Adipose tissue (tissue), 3 donors: ENCODE measurements around the gene EGFL6. TPM values are rescaled to one million over a fixed set of nuclear protein-coding genes. Genes with fewer than 3 reads are reported as not detected.
"Not testable (repeated sequence)": the region's sequence is repeated elsewhere in the genome, so short reads cannot be mapped to it uniquely, and the experiment has no call there.

Experiments
- H3K27ac ChIP-seq: one replicate; pipeline ENCODE4 v1.5.1; 2013; ENCODE audit warnings: low read depth, low read length
- WGBS, 3 donors: extraction: QIAGEN DNeasy Blood & Tissue Kit; methylation state at CpG; one replicate each; pipeline ENCODE4 v1.1.7; 2013; 5-methylcytosine and 5-hydroxymethylcytosine counted together
- polyA plus RNA-seq, 3 donors: library from polyadenylated mRNA; stranded (reverse); fragments of 200-250 nt; gene quantifications; one replicate each; pipeline ENCODE4 v1.2.3, GENCODE V29; 2013
- donor health status: healthy with polysubstance abuse.
- donor health status: Bipolar disorder and iron deficiency.
- donor health status: healthy.

Gene EGFL6
- polyA plus RNA-seq, 3 donors = 0.06 to 3.3 (median 1.2) TPM

- no peak overlapping the region for H3K27ac ChIP-seq
- WGBS, 3 donors = 35 to 45% (median 43%) methylated on average over 3 of the region's 3 CpGs
These were observed 76.8 kb downstream of the EGFL6 start for GRCh38 chrX:13646154-13646549.

- WGBS, 3 donors = 25 to 50% (median 32%) methylated on average over 8 of the region's 8 CpGs
These were observed 78.4 kb downstream of the EGFL6 start for GRCh38 chrX:13647709-13648212.

GRCh38 chrX:13648336-13648735 lies 78.9 kb downstream of the EGFL6 start:
- H3K27ac ChIP-seq = not testable (repeated sequence)
- WGBS, 3 donors = 63 to 95% (median 80%) methylated on average over 2 of the region's 2 CpGs

More at GRCh38 chrX:13647709-13648212, 78.4 kb downstream of the EGFL6 start:
- no peak overlapping the region for H3K27ac ChIP-seq

- WGBS, 3 donors = 58 to 67% (median 58%) methylated on average over 5 of the region's 5 CpGs
- no peak overlapping the region for H3K27ac ChIP-seq
These were observed 80.4 kb downstream of the EGFL6 start for GRCh38 chrX:13649838-13650237.

- 92 to 100% (median 100%) methylated on average over 1 of the region's 1 CpG for WGBS, 3 donors
- no peak overlapping the region for H3K27ac ChIP-seq
These were observed 80.9 kb downstream of the EGFL6 start for GRCh38 chrX:13650318-13650717.

GRCh38 chrX:13651150-13651549 lies 81.7 kb downstream of the EGFL6 start:
- WGBS, 3 donors = 58 to 94% (median 79%) methylated on average over 3 of the region's 3 CpGs
- H3K27ac ChIP-seq = no peak overlapping the region

GRCh38 chrX:13652287-13652793 lies 82.9 kb downstream of the EGFL6 start:
- 26 to 32% (median 29%) methylated on average over 7 of the region's 7 CpGs for WGBS, 3 donors
- no peak overlapping the region for H3K27ac ChIP-seq

- WGBS, 3 donors = 0 to 3% (median 0%) methylated on average over 43 to 54 of the region's 54 CpGs
- H3K27ac ChIP-seq = peak within 1 kb of the TSS; percentile 19
These were observed 83.7 kb downstream of the EGFL6 start, which contains the start of gene TCEANC for GRCh38 chrX:13652850-13653693. Gene TCEANC, plus strand, starts transcription at chrX:13653141. Its CDS starts 9,368 bp downstream, at chrX:13662509.

- H3K27ac ChIP-seq = no peak overlapping the region
These were observed 84.7 kb downstream of the EGFL6 start for GRCh38 chrX:13654116-13654515.

- no peak overlapping the region for H3K27ac ChIP-seq
- WGBS, 3 donors = 79 to 91% (median 80%) methylated on average over 3 of the region's 3 CpGs
These were observed 86.3 kb downstream of the EGFL6 start for GRCh38 chrX:13655674-13656073.

GRCh38 chrX:13658602-13659001 lies 89.2 kb downstream of the EGFL6 start:
- no peak overlapping the region for H3K27ac ChIP-seq
- WGBS, 3 donors = 4 to 23% (median 7%) methylated on average over 2 of the region's 2 CpGs

GRCh38 chrX:13659063-13659462 lies 89.7 kb downstream of the EGFL6 start:
- WGBS, 3 donors = 26 to 42% (median 40%) methylated on average over 6 of the region's 6 CpGs

GRCh38 chrX:13661735-13662288 lies 92.4 kb downstream of the EGFL6 start:
- 64 to 76% (median 71%) methylated on average over 6 of the region's 6 CpGs for whole genome bisulfite sequencing, 3 donors
- no peak overlapping the region for H3K27ac ChIP-seq

More at GRCh38 chrX:13659063-13659462, 89.7 kb downstream of the EGFL6 start:
- no peak overlapping the region for H3K27ac ChIP-seq

- H3K27ac ChIP-seq = no peak overlapping the region
- 50 to 72% (median 61%) methylated on average over 6 of the region's 6 CpGs for WGBS, 3 donors
These were observed 93.0 kb downstream of the EGFL6 start for GRCh38 chrX:13662355-13662791.

GRCh38 chrX:13664020-13664419 lies 94.6 kb downstream of the EGFL6 start:
- no peak overlapping the region for H3K27ac ChIP-seq
- 58 to 90% (median 88%) methylated on average over 3 of the region's 3 CpGs for WGBS, 3 donors

GRCh38 chrX:13666836-13667235 lies 97.4 kb downstream of the EGFL6 start:
- WGBS, 3 donors = 53 to 77% (median 74%) methylated on average over 3 of the region's 3 CpGs
- H3K27ac ChIP-seq = no peak overlapping the region

GRCh38 chrX:13667919-13668318 lies 98.5 kb downstream of the EGFL6 start:
- H3K27ac ChIP-seq = no peak overlapping the region

GRCh38 chrX:13669246-13669737 lies 99.9 kb downstream of the EGFL6 start:
- 13 to 42% (median 17%) methylated on average over 9 of the region's 9 CpGs for WGBS, 3 donors
- no peak overlapping the region for H3K27ac ChIP-seq

GRCh38 chrX:13669755-13670154 lies 100.4 kb downstream of the EGFL6 start:
- not testable (repeated sequence) for H3K27ac ChIP-seq
- WGBS, 3 donors = 88 to 94% (median 94%) methylated on average over 8 of the region's 8 CpGs
